Retinal pigment epithelial cell (primary cell): ENCODE results near the gene PDP2.

Experiments used
- DNase-seq: peaks from one replicate; pipeline ENCODE4 v3.0.0-alpha.2; 2010; ENCODE audit warnings: low read depth
- H3K4me3 ChIP-seq: 2 replicates; pipeline ENCODE4 v1.5.1; 2011; ENCODE audit warnings: mild to moderate bottlenecking, low read length, control low read depth, moderate library complexity
- TF ChIP-seq, protein P1 (sequence below): conservative IDR thresholded peaks from 2 replicates; pipeline ENCODE4 v1.5.1; 2011; ENCODE audit warnings: low read depth, low read length, control low read depth, inconsistent platforms

Gene PDP2

GRCh38 chr16:66851166-66851964, 28.9 kb upstream of the PDP2 start:
- no peak overlapping the region for H3K4me3 ChIP-seq
- no peak for DNase-seq
- TF ChIP-seq, protein P1, sequence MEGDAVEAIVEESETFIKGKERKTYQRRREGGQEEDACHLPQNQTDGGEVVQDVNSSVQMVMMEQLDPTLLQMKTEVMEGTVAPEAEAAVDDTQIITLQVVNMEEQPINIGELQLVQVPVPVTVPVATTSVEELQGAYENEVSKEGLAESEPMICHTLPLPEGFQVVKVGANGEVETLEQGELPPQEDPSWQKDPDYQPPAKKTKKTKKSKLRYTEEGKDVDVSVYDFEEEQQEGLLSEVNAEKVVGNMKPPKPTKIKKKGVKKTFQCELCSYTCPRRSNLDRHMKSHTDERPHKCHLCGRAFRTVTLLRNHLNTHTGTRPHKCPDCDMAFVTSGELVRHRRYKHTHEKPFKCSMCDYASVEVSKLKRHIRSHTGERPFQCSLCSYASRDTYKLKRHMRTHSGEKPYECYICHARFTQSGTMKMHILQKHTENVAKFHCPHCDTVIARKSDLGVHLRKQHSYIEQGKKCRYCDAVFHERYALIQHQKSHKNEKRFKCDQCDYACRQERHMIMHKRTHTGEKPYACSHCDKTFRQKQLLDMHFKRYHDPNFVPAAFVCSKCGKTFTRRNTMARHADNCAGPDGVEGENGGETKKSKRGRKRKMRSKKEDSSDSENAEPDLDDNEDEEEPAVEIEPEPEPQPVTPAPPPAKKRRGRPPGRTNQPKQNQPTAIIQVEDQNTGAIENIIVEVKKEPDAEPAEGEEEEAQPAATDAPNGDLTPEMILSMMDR = no peak

- H3K4me3 ChIP-seq = no peak overlapping the region
- DNase-seq = no peak
- TF ChIP-seq, protein P1 = no peak
Observed at GRCh38 chr16:66853261-66854139, 26.8 kb upstream of the PDP2 start.

DNA sequence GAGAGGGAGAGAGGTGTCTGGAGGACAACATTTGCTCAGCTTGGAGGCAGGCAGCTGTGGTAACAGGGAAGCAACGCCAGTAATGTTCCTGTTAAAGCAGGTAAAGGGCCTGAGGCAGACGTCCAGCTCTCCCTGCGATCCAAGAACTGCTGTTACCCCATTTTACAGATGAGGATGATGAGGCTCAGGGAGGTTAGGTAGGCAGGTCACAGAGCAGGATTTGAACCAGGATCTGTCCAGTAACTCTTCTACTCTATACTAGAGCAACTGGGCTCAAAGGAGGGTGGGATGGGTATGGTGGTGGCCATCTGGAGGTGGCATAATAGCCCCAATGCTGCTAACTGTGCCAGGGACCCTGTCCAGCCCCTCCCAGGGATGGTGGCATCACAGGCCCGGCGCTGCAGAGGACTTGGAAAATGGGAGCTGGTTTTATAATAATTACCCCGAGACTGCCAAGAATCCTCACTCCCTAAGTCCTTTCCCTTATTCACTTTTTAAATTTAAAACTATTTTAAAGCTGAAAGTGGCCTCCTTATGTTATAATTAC, 24.1 kb upstream of the PDP2 start:
- TF ChIP-seq, protein P1 = no peak
- no peak for DNase-seq
- H3K4me3 ChIP-seq = no peak overlapping the region

GRCh38 chr16:66856801-66857200, 23.5 kb upstream of the PDP2 start:
- no peak overlapping the region for H3K4me3 ChIP-seq
- no peak for DNase-seq
- TF ChIP-seq, protein P1 = no peak

DNA sequence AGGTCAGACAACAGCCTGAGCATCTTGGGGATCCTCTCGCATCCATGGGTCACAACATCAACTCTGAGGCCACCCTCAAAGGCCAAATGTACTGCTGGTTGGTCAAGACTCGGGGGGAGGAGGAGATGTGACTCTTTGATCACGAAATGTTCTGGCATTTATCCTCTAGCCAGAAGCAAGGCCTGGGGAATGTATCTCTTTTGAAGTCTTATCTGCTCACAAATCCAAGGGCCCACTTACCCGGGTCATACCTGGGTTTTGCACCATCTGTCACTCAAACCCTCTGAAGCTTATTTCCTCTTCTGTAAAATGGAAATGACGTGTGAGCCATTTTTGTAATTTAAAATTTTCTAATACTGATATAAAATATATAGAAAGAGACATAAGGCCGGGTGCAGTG, 22.9 kb upstream of the PDP2 start:
- DNase-seq = no peak
- no peak overlapping the region for H3K4me3 ChIP-seq
- TF ChIP-seq, protein P1 = no peak

DNA sequence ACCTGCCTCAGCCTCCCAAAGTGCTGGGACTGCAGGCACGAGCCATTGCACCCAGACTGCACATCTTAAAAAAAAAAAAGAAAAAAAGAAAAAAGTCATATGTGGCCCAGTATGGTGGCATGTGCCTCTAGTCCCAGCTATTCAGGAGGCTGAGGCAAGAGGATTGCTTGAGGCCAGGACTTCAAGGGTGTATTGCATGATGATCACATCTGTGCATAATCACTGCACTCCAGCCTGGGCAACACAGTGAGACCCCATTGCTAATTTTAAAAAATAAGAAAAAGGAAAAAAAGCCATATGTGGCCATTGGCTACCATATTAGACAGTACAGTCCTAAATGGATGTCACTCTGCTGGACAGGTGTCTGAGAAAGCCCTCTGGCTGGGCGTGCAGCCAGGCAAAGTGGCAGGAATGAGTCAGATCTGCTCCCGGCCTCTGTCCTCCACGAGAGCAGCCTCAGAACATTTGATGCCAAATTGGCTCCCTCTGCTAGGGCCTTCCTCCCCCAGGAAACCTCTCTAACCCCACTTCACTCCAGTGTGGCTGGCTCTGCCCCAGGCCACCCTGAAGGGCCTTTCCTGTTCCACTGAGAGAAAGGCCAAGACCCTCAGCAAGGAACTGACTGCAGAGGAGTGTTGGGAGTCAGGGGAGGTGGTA, 21.4 kb upstream of the PDP2 start:
- TF ChIP-seq, protein P1 = no peak
- no peak for DNase-seq
- no peak overlapping the region for H3K4me3 ChIP-seq
